ENCODE data around the gene LAD1.

LAD1 gene

GRCh38 chr1:201399018-201399351 is at the start of gene LAD1:
Gene LAD1 (minus strand): TSS chr1:201399324. CDS start chr1:201399306, 18 bp downstream.
- no peak for DNase-seq (ENCODE audit: low spot score)

GRCh38 chr1:201447903-201448871 is 49.1 kb upstream of the LAD1 start:
- peak; percentile 59 for DNase-seq (ENCODE audit: low spot score)

- DNase-seq (ENCODE audit: low spot score) = no peak
These were observed 46.2 kb upstream of the LAD1 start for GRCh38 chr1:201445310-201445709.

- DNase-seq (ENCODE audit: low spot score) = no peak
These were observed 45.7 kb upstream of the LAD1 start for GRCh38 chr1:201444792-201445191.

- no peak for DNase-seq (ENCODE audit: low spot score)
These were observed 44.6 kb upstream of the LAD1 start for GRCh38 chr1:201443747-201444146.

- DNase-seq (ENCODE audit: low spot score) = no peak
These were observed 37.8 kb upstream of the LAD1 start for GRCh38 chr1:201436969-201437368.

GRCh38 chr1:201436393-201436792 is 37.3 kb upstream of the LAD1 start:
- no peak for DNase-seq (ENCODE audit: low spot score)

- DNase-seq (ENCODE audit: low spot score) = no peak
These were observed 35.1 kb upstream of the LAD1 start for GRCh38 chr1:201434266-201434665.

- DNase-seq (ENCODE audit: low spot score) = no peak
These were observed 34.5 kb upstream of the LAD1 start for GRCh38 chr1:201433609-201434008.

GRCh38 chr1:201430776-201431175 is 31.7 kb upstream of the LAD1 start:
- no peak for DNase-seq (ENCODE audit: low spot score)

- DNase-seq (ENCODE audit: low spot score) = no peak
These were observed 30.8 kb upstream of the LAD1 start for GRCh38 chr1:201429736-201430501.

GRCh38 chr1:201427963-201428362 is 28.8 kb upstream of the LAD1 start:
- DNase-seq (ENCODE audit: low spot score) = no peak

GRCh38 chr1:201426479-201427310 is 27.6 kb upstream of the LAD1 start:
- no peak for DNase-seq (ENCODE audit: low spot score)

- DNase-seq (ENCODE audit: low spot score) = no peak
These were observed 25.0 kb upstream of the LAD1 start for GRCh38 chr1:201424146-201424545.

GRCh38 chr1:201423655-201424054 is 24.5 kb upstream of the LAD1 start:
- no peak for DNase-seq (ENCODE audit: low spot score)

GRCh38 chr1:201422436-201423030 is 23.4 kb upstream of the LAD1 start:
- no peak for DNase-seq (ENCODE audit: low spot score)

GRCh38 chr1:201422026-201422425 is 22.9 kb upstream of the LAD1 start:
- DNase-seq (ENCODE audit: low spot score) = no peak

GRCh38 chr1:201421041-201421440 is 21.9 kb upstream of the LAD1 start:
- DNase-seq (ENCODE audit: low spot score) = no peak

GRCh38 chr1:201420608-201421002 is 21.5 kb upstream of the LAD1 start:
- no peak for DNase-seq (ENCODE audit: low spot score)

- no peak for DNase-seq (ENCODE audit: low spot score)
These were observed 20.9 kb upstream of the LAD1 start for GRCh38 chr1:201419746-201420607.

GRCh38 chr1:201419256-201419655 is 20.1 kb upstream of the LAD1 start:
- no peak for DNase-seq (ENCODE audit: low spot score)
